ENCODE data around the gene C18orf32.
"Not testable (repeated sequence)": the region's sequence is repeated elsewhere in the genome, so short reads cannot be mapped to it uniquely, and the experiment has no call there.

- TF ChIP-seq CTCF (IDR thresholded peaks at IDR 0.05; ENCODE audit: low read length); EZH2 (optimal IDR thresholded peaks at IDR 0.05; ENCODE audit: low read depth, low read length); EZH2phosphoT487 (IDR thresholded peaks at IDR 0.05; ENCODE audit: low read length): not testable (repeated sequence)
Observed at GRCh38 chr18:49474935-49475334, 12.1 kb downstream of the C18orf32 start.

Measured in MM.1S (cell line).